HG03571 (cell line): ENCODE data around the gene FAM217B.

ENCODE experiments used
- ATAC-seq: cut with Tn5 transposase; IDR thresholded peaks from one replicate; pipeline ENCODE4 v1.9.1; 2021; ENCODE audit not compliant: unreplicated experiment

Gene FAM217B

GRCh38 chr20:59972037-59972801 lies 32.0 kb downstream of the FAM217B start:
- no peak for ATAC-seq

DNA sequence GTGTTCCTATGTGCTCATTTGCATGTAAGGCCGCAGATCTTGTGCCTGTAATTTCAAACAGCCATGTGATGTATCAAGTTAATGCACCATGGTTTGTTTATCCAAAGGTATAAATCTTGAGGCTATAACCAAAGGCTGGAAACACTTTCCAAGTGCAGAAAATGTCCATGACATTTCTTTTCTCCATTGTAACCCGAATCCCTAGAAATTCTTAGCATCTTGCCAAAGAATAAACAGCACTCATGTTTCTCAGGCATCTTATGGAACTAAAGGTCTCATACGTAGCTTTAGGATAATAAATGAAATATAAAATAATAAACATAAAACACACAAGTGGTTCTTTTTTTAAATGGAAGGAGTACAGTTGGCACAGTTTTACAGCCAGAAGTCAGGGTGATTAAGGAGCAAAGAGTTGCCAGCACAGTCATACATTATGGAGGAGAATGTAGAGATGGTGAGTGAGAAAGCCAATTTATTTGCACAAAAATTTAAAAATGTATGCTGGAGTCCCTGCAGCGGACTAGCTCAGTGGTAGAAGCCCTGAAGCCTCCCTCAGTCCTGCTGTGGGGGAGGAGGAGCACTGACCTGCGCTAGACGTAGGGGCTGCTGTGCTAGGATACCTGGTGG lies 36.1 kb downstream of the FAM217B start:
- ATAC-seq = no peak

- no peak for ATAC-seq
Measured at GRCh38 chr20:59977086-59977485, 36.9 kb downstream of the FAM217B start.

GRCh38 chr20:59983076-59983475 lies 42.9 kb downstream of the FAM217B start:
- no peak for ATAC-seq

GRCh38 chr20:59984541-59984940 lies 44.4 kb downstream of the FAM217B start:
- no peak for ATAC-seq

DNA sequence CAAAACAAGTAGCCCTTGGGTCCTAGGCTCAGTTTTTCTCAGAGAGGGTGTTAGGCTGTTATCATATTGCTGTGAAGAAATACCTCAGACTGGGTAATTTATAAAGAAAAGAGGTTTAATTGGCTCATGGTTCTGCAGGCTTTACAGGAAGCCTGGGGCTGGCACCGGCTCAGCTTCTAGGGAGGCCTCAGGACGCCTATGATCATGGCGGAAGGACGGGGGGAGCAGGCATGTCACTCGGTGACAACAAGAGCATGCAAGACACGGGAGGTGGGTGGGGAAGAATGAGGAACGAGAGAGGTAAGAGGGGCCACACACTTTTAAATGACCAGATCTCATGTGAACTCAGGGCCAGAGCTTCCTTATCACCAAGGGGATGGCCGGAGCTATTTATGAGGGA lies 45.0 kb downstream of the FAM217B start:
- no peak for ATAC-seq

GRCh38 chr20:59985864-59986263 lies 45.7 kb downstream of the FAM217B start:
- no peak for ATAC-seq

- ATAC-seq = no peak
Measured at GRCh38 chr20:59987135-59987534, 46.9 kb downstream of the FAM217B start.

- no peak for ATAC-seq
Measured at GRCh38 chr20:59988141-59988540, 48.0 kb downstream of the FAM217B start.

GRCh38 chr20:59992526-59993084 lies 52.4 kb downstream of the FAM217B start:
- ATAC-seq = no peak

- ATAC-seq = no peak
Measured at GRCh38 chr20:59993736-59994430, 53.7 kb downstream of the FAM217B start.

- no peak for ATAC-seq
Measured at GRCh38 chr20:59994697-59995122, 54.5 kb downstream of the FAM217B start.

GRCh38 chr20:59996108-59996507 lies 55.9 kb downstream of the FAM217B start:
- no peak for ATAC-seq

DNA sequence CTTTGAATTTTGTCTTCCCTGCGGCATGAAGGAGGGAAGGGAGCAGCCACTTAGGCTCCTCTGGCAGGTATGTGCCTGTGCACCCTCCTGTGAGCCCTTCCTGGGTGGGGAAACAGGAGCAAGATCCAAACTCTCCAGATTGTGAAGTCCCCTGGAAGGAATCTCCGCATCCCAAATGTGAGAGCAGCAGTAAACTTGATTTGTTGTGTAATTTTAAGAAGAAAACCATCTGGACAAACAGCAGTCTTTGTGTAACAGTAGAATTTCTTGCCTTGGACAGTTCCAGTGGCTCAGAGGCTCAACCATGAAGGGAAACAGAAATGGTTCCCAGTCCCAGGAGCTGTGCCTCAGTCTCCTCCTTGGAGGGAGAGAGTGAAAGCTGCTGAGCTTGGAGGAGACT lies 57.7 kb downstream of the FAM217B start:
- ATAC-seq = no peak
